A549 (cell line): ENCODE measurements around the gene RIN3. TPM values are rescaled to one million over a fixed set of nuclear protein-coding genes. Genes with fewer than 3 reads are reported as not detected.

Experiments used
- ATAC-seq, 2 experiments: fragments of 200-7000 bp in 1 of 2; fragments of >200 bp in 1 of 2; cut with Nextera tagmentation in 1 of 2; cut with Tn5 transposase in 1 of 2; 3 replicates each; pipeline versions ENCODE4 v1.8.0 to v1.9.1; 2018 to 2020; ENCODE audit warnings: mild to moderate bottlenecking in 1 of 2, moderate library complexity in 1 of 2
- CTCF ChIA-PET: fragments of 300-600 bp; sonication (Branson Sonifier 250); formaldehyde crosslinking; extraction: SDS; loops from one replicate; lab custom pipeline; 2021; ENCODE audit warnings: antibody characterized with exemption, inconsistent platforms; lab: Yijun Ruan, JAX
- POLR2A ChIA-PET: fragments of 350-600 bp; formaldehyde crosslinking; extraction: SDS; loops from one replicate; lab custom pipeline; 2021; ENCODE audit warnings: antibody characterized with exemption, inconsistent platforms; lab: Yijun Ruan, JAX
- DNase-seq, 2 experiments: peaks; one replicate each; pipeline versions ENCODE4 v3.0.0 to v3.0.0-alpha.2; 2011 to 2016; ENCODE audit warnings: low read depth in 1 of 2, low spot score in 1 of 2
- FAIRE-seq: peaks from 2 replicates; lab custom pipeline; 2011; peaks lifted over from hg19 to GRCh38; lab: Jason Lieb, UNC
- H3K27ac ChIP-seq, 2 experiments: fragments of >200 bp; sonication (Bioruptor Twin); formaldehyde crosslinking; 3 replicates each; pipeline ENCODE4 v1.5.1; 2016 to 2017
- H3K4me1 ChIP-seq: fragments of >200 bp; sonication (Bioruptor Twin); formaldehyde crosslinking; 3 replicates; pipeline ENCODE4 v1.6.1; 2016
- H3K4me2 ChIP-seq: fragments of >200 bp; sonication (Bioruptor Twin); formaldehyde crosslinking; 3 replicates; pipeline ENCODE4 v1.6.1; 2016
- H3K4me3 ChIP-seq: fragments of >200 bp; sonication (Bioruptor Twin); formaldehyde crosslinking; 3 replicates; pipeline ENCODE4 v1.5.1; 2016
- H3K9me3 ChIP-seq: fragments of >200 bp; sonication (Bioruptor Twin); formaldehyde crosslinking; 3 replicates; pipeline ENCODE4 v1.6.1; 2016
- CHD2 ChIP-seq: fragments of 150-350 bp; IDR thresholded peaks from 2 replicates; pipeline ENCODE4 v1.6.1; 2014; ENCODE audit warnings: low read length; ENCODE audit not compliant: partially characterized antibody
- EHMT2 ChIP-seq: fragments of 200-600 bp; sonication (generic); IDR thresholded peaks from 2 replicates; pipeline ENCODE4 v1.6.1; 2016; ENCODE audit warnings: antibody characterized with exemption, low read depth, mild to moderate bottlenecking, moderate library complexity
- FOSL2 ChIP-seq, 2 experiments: fragments of 450-650 bp in 1 of 2; fragments of >200 bp in 1 of 2; sonication (Bioruptor Twin) in 1 of 2; formaldehyde crosslinking; IDR thresholded peaks; 2 replicates each; pipeline versions ENCODE4 v1.5.0 to v1.6.1; 2016 to 2020; ENCODE audit warnings: mild to moderate bottlenecking in 1 of 2, moderate library complexity in 1 of 2
- HEYL ChIP-seq: fragments of 250-450 bp; sonication (Bioruptor Pico); IDR thresholded peaks from 2 replicates; pipeline ENCODE4 v1.8.0; 2021; ENCODE audit warnings: mild to moderate bottlenecking, moderate library complexity
- HOXA7 ChIP-seq: fragments of 250-450 bp; sonication (Bioruptor Pico); IDR thresholded peaks from 2 replicates; pipeline ENCODE4 v1.5.0; 2020; ENCODE audit warnings: mild to moderate bottlenecking, moderate library complexity
- HOXB13 ChIP-seq: fragments of 250-450 bp; sonication (Bioruptor Pico); IDR thresholded peaks from 2 replicates; pipeline ENCODE4 v1.5.0; 2020; ENCODE audit warnings: low read depth, mild to moderate bottlenecking, moderate library complexity
- HOXB5 ChIP-seq: fragments of 250-450 bp; sonication (Bioruptor Pico); IDR thresholded peaks from 2 replicates; pipeline ENCODE4 v1.5.0; 2020; ENCODE audit warnings: mild to moderate bottlenecking, moderate library complexity
- MAFK ChIP-seq: fragments of 450-650 bp; IDR thresholded peaks from 2 replicates; pipeline ENCODE4 v1.6.1; 2014; ENCODE audit not compliant: partially characterized antibody
- RAD21 ChIP-seq, 2 experiments: fragments of >200 bp in 1 of 2; sonication (Bioruptor Twin) in 1 of 2; formaldehyde crosslinking in 1 of 2; IDR thresholded peaks in 1 of 2; conservative IDR thresholded peaks in 1 of 2; 2 replicates in 1 of 2; 3 replicates in 1 of 2; pipeline ENCODE4 v1.6.1; 2012 to 2018; ENCODE audit warnings: inconsistent platforms in 1 of 2
- RARB ChIP-seq: fragments of 250-450 bp; sonication (Bioruptor Pico); IDR thresholded peaks from 2 replicates; pipeline ENCODE4 v1.8.0; 2021; ENCODE audit warnings: mild to moderate bottlenecking, moderate library complexity
- RFX5 ChIP-seq: fragments of 450-650 bp; IDR thresholded peaks from 2 replicates; pipeline ENCODE4 v1.7.1; 2014; ENCODE audit warnings: antibody characterized with exemption, mild to moderate bottlenecking, moderate library complexity
- SMC3 ChIP-seq: fragments of >200 bp; sonication (Bioruptor Twin); formaldehyde crosslinking; IDR thresholded peaks from 3 replicates; pipeline ENCODE4 v1.6.1; 2018; ENCODE audit warnings: inconsistent platforms
- TFCP2L1 ChIP-seq: fragments of 250-450 bp; sonication (Bioruptor Pico); IDR thresholded peaks from 2 replicates; pipeline ENCODE4 v1.5.0; 2021; ENCODE audit warnings: mild to moderate bottlenecking
- WGBS: methylation state at CpG from one replicate; pipeline ENCODE4 v1.1.6; 2017; ENCODE audit errors: missing lambda C conversion rate; 5-methylcytosine and 5-hydroxymethylcytosine counted together
- polyA plus RNA-seq, 4 experiments: library from polyadenylated mRNA; depleted of rRNA in 3 of 4; stranded (reverse); fragments of >200 nt; fragmentation: RNase III in 1 of 4; extraction: RNeasy Plus Mini Kit Qiagen cat#74134 plus additional on column Dnase treatment in 1 of 4; gene quantifications; 2 replicates in 3 of 4; 3 replicates in 1 of 4; pipeline ENCODE4 v1.2.3, GENCODE V29; 2011 to 2017
- TF ChIP-seq, protein P1 (sequence below): IDR thresholded peaks from 2 replicates; pipeline ENCODE4 v1.6.1; 2012
- TF ChIP-seq, protein P2 (sequence below): fragments of >200 bp; sonication (Bioruptor Twin); formaldehyde crosslinking; IDR thresholded peaks from 3 replicates; pipeline ENCODE4 v1.6.1; 2016
- TF ChIP-seq, protein P3 (sequence below): fragments of 250-450 bp; sonication (Bioruptor Pico); IDR thresholded peaks from 2 replicates; pipeline ENCODE4 v1.5.0; 2020; ENCODE audit warnings: low read depth, mild to moderate bottlenecking, moderate library complexity
- TF ChIP-seq, protein P4 (sequence below): fragments of 200-600 bp; sonication (generic); IDR thresholded peaks from 2 replicates; pipeline ENCODE4 v1.6.1; 2016; ENCODE audit warnings: antibody characterized with exemption, mild to moderate bottlenecking, moderate library complexity

RIN3 gene
- polyA plus RNA-seq, 2 of the 4 experiments (the other 2 are of a cell fraction): 5.6 to 14.5 TPM

DNA sequence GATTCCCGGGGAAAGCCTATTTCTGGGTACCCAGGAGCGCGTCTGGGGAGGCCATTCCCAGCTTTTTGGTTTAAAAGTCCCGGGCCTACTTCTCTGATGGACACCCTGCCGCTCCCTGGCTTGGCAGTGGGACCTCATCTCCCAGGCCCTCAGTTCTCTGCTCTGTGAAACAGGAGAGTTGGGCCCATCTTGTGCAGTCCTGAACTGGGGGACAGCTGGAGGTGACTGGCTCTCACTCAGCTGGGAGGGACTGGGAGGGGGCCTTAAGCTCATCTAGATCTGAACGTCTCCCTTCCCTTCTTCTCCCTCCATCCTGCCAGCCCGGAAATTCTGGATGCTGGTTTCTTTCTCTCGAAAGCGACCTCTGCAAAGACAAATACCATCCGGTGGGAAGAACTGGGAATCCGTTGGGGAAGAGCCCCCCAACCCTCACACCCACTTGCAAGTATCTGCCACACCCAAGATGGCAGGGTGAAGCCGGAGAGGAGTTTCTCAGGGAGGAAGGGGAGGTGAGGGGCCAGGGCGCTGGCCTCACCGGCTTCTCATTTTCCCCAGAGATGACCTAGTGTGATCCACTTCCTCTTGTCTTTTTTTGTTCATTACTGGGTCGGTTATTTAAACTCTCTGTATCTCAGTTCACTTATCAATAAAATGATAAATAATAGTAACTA lies 1.4 kb downstream of the RIN3 start:
- ChIA-PET POLR2A (interaction anchor here (0.7 to 0.8 kb wide), 2 partner anchors 50 to 295 kb away, joined by 3 read pairs; no protein-coding TSS in a partner anchor), CTCF (no interaction called here)
- Histone ChIP-seq H3K4me3 (peak overlapping the region; percentile 84), H3K9me3 (no peaks in the 10 kb centered on the region), H3K27ac (peak overlapping the region; percentile 98 to 99), H3K4me1 (peaks cover 37% of the 10 kb centered on the region), H3K4me2 (peak overlapping the region; percentile 92)
- FAIRE-seq (no peak), ATAC-seq (no peak; a peak in 1 of 6 replicates), DNase-seq (no peak)
- 92% methylated on average over 15 of the region's 15 CpGs for WGBS
- TF ChIP-seq FOSL2 (IDR thresholded peaks at IDR 0.05) (no peak), FOSL2 (CRISPR knock-in tag; IDR thresholded peaks at IDR 0.05) (no peak), TFCP2L1 (CRISPR knock-in tag) (no peak), EHMT2 (no peak), RARB (CRISPR knock-in tag) (no peak), HOXA7 (CRISPR knock-in tag) (no peak), HEYL (CRISPR knock-in tag) (no peak), MAFK (no peak), HOXB13 (CRISPR knock-in tag) (no peak), CHD2 (no peak), SMC3 (no peak), RFX5 (no peak), HOXB5 (no peak), RAD21 (conservative IDR thresholded peaks at IDR 0.05 in 1 of 2, IDR thresholded peaks at IDR 0.05 in 1 of 2) (no peak)
- TF ChIP-seq, protein P1, sequence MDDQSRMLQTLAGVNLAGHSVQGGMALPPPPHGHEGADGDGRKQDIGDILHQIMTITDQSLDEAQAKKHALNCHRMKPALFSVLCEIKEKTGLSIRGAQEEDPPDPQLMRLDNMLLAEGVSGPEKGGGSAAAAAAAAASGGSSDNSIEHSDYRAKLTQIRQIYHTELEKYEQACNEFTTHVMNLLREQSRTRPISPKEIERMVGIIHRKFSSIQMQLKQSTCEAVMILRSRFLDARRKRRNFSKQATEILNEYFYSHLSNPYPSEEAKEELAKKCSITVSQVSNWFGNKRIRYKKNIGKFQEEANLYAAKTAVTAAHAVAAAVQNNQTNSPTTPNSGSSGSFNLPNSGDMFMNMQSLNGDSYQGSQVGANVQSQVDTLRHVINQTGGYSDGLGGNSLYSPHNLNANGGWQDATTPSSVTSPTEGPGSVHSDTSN: no peak
- TF ChIP-seq, protein P2, sequence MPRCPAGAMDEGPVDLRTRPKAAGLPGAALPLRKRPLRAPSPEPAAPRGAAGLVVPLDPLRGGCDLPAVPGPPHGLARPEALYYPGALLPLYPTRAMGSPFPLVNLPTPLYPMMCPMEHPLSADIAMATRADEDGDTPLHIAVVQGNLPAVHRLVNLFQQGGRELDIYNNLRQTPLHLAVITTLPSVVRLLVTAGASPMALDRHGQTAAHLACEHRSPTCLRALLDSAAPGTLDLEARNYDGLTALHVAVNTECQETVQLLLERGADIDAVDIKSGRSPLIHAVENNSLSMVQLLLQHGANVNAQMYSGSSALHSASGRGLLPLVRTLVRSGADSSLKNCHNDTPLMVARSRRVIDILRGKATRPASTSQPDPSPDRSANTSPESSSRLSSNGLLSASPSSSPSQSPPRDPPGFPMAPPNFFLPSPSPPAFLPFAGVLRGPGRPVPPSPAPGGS: no peak
- TF ChIP-seq, protein P3, sequence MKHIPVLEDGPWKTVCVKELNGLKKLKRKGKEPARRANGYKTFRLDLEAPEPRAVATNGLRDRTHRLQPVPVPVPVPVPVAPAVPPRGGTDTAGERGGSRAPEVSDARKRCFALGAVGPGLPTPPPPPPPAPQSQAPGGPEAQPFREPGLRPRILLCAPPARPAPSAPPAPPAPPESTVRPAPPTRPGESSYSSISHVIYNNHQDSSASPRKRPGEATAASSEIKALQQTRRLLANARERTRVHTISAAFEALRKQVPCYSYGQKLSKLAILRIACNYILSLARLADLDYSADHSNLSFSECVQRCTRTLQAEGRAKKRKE: no peak
- TF ChIP-seq, protein P4, sequence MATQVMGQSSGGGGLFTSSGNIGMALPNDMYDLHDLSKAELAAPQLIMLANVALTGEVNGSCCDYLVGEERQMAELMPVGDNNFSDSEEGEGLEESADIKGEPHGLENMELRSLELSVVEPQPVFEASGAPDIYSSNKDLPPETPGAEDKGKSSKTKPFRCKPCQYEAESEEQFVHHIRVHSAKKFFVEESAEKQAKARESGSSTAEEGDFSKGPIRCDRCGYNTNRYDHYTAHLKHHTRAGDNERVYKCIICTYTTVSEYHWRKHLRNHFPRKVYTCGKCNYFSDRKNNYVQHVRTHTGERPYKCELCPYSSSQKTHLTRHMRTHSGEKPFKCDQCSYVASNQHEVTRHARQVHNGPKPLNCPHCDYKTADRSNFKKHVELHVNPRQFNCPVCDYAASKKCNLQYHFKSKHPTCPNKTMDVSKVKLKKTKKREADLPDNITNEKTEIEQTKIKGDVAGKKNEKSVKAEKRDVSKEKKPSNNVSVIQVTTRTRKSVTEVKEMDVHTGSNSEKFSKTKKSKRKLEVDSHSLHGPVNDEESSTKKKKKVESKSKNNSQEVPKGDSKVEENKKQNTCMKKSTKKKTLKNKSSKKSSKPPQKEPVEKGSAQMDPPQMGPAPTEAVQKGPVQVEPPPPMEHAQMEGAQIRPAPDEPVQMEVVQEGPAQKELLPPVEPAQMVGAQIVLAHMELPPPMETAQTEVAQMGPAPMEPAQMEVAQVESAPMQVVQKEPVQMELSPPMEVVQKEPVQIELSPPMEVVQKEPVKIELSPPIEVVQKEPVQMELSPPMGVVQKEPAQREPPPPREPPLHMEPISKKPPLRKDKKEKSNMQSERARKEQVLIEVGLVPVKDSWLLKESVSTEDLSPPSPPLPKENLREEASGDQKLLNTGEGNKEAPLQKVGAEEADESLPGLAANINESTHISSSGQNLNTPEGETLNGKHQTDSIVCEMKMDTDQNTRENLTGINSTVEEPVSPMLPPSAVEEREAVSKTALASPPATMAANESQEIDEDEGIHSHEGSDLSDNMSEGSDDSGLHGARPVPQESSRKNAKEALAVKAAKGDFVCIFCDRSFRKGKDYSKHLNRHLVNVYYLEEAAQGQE: no peak
